GM12878 (cell line): ENCODE results near the gene KIDINS220. TPM values are rescaled to one million over a fixed set of nuclear protein-coding genes. Genes with fewer than 3 reads are reported as not detected.

Experiments used
- BRCA1 ChIP-seq: IDR thresholded peaks from 2 replicates; pipeline ENCODE4 v1.6.1; 2011; ENCODE audit warnings: low read depth, low read length, improper control_type of control experiment
- CBFB ChIP-seq: IDR thresholded peaks from 2 replicates; pipeline ENCODE4 v1.6.1; 2016; ENCODE audit warnings: antibody characterized with exemption, low read depth
- CEBPB ChIP-seq, 2 experiments: fragments of 150-350 bp in 1 of 2; IDR thresholded peaks; 2 replicates each; pipeline ENCODE4 v1.6.1; 2012 to 2014; ENCODE audit warnings: low read depth in 2 of 2, low read length in 2 of 2, borderline replicate concordance in 1 of 2, inconsistent platforms in 1 of 2
- CREB1 ChIP-seq: IDR thresholded peaks from 2 replicates; pipeline ENCODE4 v1.6.1; 2012; ENCODE audit warnings: low read depth, mild to moderate bottlenecking, inconsistent platforms
- GATAD2B ChIP-seq: fragments of 450-650 bp; conservative IDR thresholded peaks from 2 replicates; pipeline ENCODE4 v1.6.1; 2017; ENCODE audit warnings: low read depth, mild to moderate bottlenecking, moderate library complexity
- HDGF ChIP-seq: fragments of 450-650 bp; IDR thresholded peaks from 2 replicates; pipeline ENCODE4 v1.6.1; 2016; ENCODE audit warnings: antibody characterized with exemption
- MYB ChIP-seq: fragments of 150-350 bp; IDR thresholded peaks from 2 replicates; pipeline ENCODE4 v1.6.1; 2014; ENCODE audit warnings: mild to moderate bottlenecking, low read depth, low read length, borderline replicate concordance
- NR2F1 ChIP-seq: fragments of 450-650 bp; conservative IDR thresholded peaks from 2 replicates; pipeline ENCODE4 v1.6.1; 2017; ENCODE audit warnings: mild to moderate bottlenecking
- PAX5 ChIP-seq: IDR thresholded peaks from 2 replicates; pipeline ENCODE4 v1.6.1; 2011; ENCODE audit warnings: low read depth, low read length, borderline replicate concordance
- PML ChIP-seq: IDR thresholded peaks from 2 replicates; pipeline ENCODE4 v1.6.1; 2012; ENCODE audit warnings: low read length, inconsistent platforms
- SIX5 ChIP-seq: IDR thresholded peaks from 2 replicates; pipeline ENCODE4 v1.6.1; 2011; ENCODE audit warnings: mild to moderate bottlenecking, low read depth, low read length, moderate library complexity; ENCODE audit not compliant: severe bottlenecking
- SREBF1 ChIP-seq: IDR thresholded peaks from 2 replicates; pipeline ENCODE4 v1.6.1; 2012; ENCODE audit warnings: mild to moderate bottlenecking, low read length
- STAT1 ChIP-seq: fragments of 450-650 bp; conservative IDR thresholded peaks from 2 replicates; pipeline ENCODE4 v1.6.1; 2014; ENCODE audit warnings: antibody characterized with exemption, mild to moderate bottlenecking
- TCF12 ChIP-seq: IDR thresholded peaks from 2 replicates; pipeline ENCODE4 v1.6.1; 2011; ENCODE audit warnings: low read depth, mild to moderate bottlenecking, low read length
- WRNIP1 ChIP-seq: IDR thresholded peaks from 2 replicates; pipeline ENCODE4 v1.6.1; 2011; ENCODE audit warnings: low read depth, low read length, improper control_type of control experiment, borderline replicate concordance
- YBX1 ChIP-seq: fragments of 450-650 bp; IDR thresholded peaks from 2 replicates; pipeline ENCODE4 v1.6.1; 2016; ENCODE audit warnings: antibody characterized with exemption
- ZZZ3 ChIP-seq: IDR thresholded peaks from 2 replicates; pipeline ENCODE4 v1.6.1; 2011; ENCODE audit warnings: low read depth; ENCODE audit not compliant: control insufficient read depth, insufficient read length
- polyA plus RNA-seq, 11 experiments: library from polyadenylated mRNA; depleted of rRNA in 4 of 11; unstranded in 6 of 11; stranded (reverse) in 5 of 11; fragments of >200 nt; fragmentation: Nextera tagmentation in 4 of 11; fragmentation: Illumina TruSeq in 1 of 11; extraction: Ambion mirVana in 4 of 11; extraction: Trizol in 1 of 11; gene quantifications; 1 replicate in 1 of 11; 2 replicates in 10 of 11; pipeline versions ENCODE4 v1.2.1 to v1.2.3, GENCODE V29; 2011 to 2016; ENCODE audit warnings: inconsistent platforms in 2 of 11, missing spikeins in 2 of 11, low read depth in 1 of 11
- total RNA-seq, 4 experiments: library from RNA; depleted of rRNA in 3 of 4; stranded (reverse); fragments of >200 nt in 3 of 4; fragmentation: Illumina TruSeq in 1 of 4; extraction: Trizol in 1 of 4; gene quantifications; 2 replicates each; pipeline versions ENCODE4 v1.2.1 to v1.2.3, GENCODE V29; 2013 to 2021
- TF ChIP-seq, protein P1 (sequence below): fragments of 450-650 bp; formaldehyde crosslinking; IDR thresholded peaks from 2 replicates; pipeline ENCODE4 v1.4.0; 2022; ENCODE audit warnings: mild to moderate bottlenecking, moderate library complexity
- TF ChIP-seq, protein P2 (sequence below): fragments of 450-650 bp; IDR thresholded peaks from 2 replicates; pipeline ENCODE4 v1.6.1; 2018; ENCODE audit warnings: mild to moderate bottlenecking, low read depth, moderate library complexity; ENCODE audit not compliant: partially characterized antibody
- TF ChIP-seq, protein P3 (sequence below): IDR thresholded peaks from 2 replicates; pipeline ENCODE4 v1.6.1; 2011; ENCODE audit warnings: mild to moderate bottlenecking, low read depth, low read length, moderate library complexity; ENCODE audit not compliant: insufficient replicate concordance
- TF ChIP-seq, protein P4 (sequence below): IDR thresholded peaks from 2 replicates; pipeline ENCODE4 v1.6.1; 2012; ENCODE audit warnings: low read length, inconsistent platforms

Gene KIDINS220
- total and polyA plus RNA-seq, 10 of the 15 experiments (the other 5 are each of a cell fraction or from before 2014, with no cell fraction given) = 6.0 to 31.2 (median 16.0) TPM

DNA sequence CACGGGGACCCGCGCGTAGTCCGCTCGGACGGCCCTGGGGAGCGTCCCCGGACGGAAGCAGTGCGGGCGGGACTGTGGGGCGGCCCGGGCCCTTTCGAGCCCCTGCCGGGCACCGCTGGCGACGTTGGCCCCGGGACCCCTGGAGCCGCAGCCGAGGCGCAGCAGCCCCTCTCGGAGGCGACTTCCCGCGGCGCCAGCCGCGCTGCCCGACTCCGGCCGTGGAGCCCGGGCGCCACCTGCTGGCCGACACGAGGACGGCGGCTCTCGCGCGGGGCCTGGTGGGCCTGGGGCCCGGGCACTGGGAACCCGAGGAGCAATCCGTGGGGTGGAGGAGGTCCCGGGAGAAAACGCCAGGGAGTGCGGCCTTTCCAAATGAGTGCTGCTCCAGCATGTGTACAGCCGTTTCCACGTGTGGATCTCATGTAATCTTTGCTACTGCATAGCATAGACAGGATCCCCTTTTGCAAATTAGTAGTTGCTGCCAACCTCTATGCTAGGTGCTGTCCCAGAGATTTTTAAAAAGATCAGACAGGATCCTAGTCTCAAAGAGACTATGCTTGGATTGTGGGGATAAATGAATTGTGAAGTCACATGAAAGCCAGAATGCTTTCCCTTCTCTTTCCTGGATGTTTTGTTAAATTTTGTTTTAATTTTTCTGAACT, 151.6 kb downstream of the KIDINS220 start (continued):
- TF ChIP-seq CREB1 = no peak
- TF ChIP-seq, protein P1, sequence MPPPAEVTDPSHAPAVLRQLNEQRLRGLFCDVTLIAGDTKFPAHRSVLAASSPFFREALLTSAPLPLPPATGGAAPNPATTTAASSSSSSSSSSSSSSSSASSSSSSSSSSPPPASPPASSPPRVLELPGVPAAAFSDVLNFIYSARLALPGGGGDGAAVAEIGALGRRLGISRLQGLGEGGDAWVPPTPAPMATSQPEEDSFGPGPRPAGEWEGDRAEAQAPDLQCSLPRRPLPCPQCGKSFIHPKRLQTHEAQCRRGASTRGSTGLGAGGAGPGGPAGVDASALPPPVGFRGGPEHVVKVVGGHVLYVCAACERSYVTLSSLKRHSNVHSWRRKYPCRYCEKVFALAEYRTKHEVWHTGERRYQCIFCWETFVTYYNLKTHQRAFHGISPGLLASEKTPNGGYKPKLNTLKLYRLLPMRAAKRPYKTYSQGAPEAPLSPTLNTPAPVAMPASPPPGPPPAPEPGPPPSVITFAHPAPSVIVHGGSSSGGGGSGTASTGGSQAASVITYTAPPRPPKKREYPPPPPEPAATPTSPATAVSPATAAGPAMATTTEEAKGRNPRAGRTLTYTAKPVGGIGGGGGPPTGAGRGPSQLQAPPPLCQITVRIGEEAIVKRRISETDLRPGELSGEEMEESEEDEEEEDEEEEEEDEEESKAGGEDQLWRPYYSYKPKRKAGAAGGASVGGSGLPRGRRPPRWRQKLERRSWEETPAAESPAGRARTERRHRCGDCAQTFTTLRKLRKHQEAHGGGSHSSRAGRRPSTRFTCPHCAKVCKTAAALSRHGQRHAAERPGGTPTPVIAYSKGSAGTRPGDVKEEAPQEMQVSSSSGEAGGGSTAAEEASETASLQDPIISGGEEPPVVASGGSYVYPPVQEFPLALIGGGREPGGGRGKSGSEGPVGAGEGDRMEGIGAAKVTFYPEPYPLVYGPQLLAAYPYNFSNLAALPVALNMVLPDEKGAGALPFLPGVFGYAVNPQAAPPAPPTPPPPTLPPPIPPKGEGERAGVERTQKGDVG (CRISPR knock-in tag) = no peak
- no peak for TF ChIP-seq BRCA1
- no peak for TF ChIP-seq PAX5
- peak; percentile 99 for TF ChIP-seq GATAD2B
- TF ChIP-seq YBX1 = no peak
- TF ChIP-seq, protein P2, sequence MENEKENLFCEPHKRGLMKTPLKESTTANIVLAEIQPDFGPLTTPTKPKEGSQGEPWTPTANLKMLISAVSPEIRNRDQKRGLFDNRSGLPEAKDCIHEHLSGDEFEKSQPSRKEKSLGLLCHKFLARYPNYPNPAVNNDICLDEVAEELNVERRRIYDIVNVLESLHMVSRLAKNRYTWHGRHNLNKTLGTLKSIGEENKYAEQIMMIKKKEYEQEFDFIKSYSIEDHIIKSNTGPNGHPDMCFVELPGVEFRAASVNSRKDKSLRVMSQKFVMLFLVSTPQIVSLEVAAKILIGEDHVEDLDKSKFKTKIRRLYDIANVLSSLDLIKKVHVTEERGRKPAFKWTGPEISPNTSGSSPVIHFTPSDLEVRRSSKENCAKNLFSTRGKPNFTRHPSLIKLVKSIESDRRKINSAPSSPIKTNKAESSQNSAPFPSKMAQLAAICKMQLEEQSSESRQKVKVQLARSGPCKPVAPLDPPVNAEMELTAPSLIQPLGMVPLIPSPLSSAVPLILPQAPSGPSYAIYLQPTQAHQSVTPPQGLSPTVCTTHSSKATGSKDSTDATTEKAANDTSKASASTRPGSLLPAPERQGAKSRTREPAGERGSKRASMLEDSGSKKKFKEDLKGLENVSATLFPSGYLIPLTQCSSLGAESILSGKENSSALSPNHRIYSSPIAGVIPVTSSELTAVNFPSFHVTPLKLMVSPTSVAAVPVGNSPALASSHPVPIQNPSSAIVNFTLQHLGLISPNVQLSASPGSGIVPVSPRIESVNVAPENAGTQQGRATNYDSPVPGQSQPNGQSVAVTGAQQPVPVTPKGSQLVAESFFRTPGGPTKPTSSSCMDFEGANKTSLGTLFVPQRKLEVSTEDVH = no peak
- TF ChIP-seq, protein P3, sequence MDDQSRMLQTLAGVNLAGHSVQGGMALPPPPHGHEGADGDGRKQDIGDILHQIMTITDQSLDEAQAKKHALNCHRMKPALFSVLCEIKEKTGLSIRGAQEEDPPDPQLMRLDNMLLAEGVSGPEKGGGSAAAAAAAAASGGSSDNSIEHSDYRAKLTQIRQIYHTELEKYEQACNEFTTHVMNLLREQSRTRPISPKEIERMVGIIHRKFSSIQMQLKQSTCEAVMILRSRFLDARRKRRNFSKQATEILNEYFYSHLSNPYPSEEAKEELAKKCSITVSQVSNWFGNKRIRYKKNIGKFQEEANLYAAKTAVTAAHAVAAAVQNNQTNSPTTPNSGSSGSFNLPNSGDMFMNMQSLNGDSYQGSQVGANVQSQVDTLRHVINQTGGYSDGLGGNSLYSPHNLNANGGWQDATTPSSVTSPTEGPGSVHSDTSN = no peak
- TF ChIP-seq SREBF1 = no peak
- TF ChIP-seq WRNIP1 = no peak
- no peak for TF ChIP-seq CEBPB (IDR thresholded peaks at IDR 0.05; ENCODE audit: borderline replicate concordance in 1 of 2, low read depth in 2 of 2, low read length in 2 of 2)
- TF ChIP-seq MYB = no peak
- TF ChIP-seq CBFB = no peak
- TF ChIP-seq ZZZ3 = no peak
- peak; percentile 74; the same call in 1 of the 2 replicates for TF ChIP-seq STAT1
- TF ChIP-seq HDGF = peak; percentile 32; the same call in 1 of the 2 replicates
- TF ChIP-seq NR2F1 = peak; percentile 87
- peak; percentile 70; the same call in 1 of the 2 replicates for TF ChIP-seq TCF12
- TF ChIP-seq PML = no peak
- TF ChIP-seq SIX5 = no peak
- TF ChIP-seq, protein P4, sequence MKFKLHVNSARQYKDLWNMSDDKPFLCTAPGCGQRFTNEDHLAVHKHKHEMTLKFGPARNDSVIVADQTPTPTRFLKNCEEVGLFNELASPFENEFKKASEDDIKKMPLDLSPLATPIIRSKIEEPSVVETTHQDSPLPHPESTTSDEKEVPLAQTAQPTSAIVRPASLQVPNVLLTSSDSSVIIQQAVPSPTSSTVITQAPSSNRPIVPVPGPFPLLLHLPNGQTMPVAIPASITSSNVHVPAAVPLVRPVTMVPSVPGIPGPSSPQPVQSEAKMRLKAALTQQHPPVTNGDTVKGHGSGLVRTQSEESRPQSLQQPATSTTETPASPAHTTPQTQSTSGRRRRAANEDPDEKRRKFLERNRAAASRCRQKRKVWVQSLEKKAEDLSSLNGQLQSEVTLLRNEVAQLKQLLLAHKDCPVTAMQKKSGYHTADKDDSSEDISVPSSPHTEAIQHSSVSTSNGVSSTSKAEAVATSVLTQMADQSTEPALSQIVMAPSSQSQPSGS = no peak
